Measurements from ENCODE around the gene ADAMTS19.

ADAMTS19 gene

DNA sequence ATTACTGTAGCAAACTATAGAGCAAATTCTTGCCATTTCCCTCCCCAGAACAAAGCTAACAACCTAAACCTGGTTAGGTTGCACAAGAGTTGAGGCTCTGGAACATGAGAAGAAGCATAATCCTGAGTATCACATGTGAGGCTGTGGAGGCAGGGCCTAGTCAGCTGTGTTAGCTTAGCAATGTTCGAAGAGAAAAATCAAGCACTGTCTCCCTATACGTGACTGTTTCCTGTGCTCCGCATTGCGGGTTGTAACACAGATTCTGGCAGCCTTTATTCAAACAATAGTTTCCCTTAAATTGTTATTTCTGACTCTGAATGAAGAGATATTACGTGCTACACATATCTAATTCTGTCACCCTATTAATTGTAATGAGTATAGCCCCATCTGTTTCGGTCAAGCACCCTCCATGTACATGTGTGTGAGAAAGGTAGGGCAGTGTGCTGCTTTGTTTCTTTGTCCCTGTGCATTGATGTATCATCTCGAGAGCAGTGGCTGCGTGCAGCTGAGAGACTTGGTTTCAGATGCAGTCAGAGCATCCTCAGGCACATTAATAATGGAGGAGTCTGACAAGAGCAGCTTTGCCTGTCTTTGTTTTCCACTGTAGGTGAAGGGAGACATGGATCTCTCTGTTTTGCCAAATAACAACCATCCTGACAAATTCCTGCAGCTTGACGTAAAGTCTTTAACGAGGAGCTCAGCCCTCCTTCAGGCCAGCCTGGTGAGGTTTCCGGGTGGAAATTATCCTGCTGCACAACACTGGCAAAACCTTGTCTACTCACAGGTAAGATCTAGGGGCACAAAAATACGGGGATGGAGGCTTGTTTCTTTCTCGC is 287.7 kb downstream of the ADAMTS19 start, which contains the start of gene MINAR2:
Gene MINAR2, plus strand, starts transcription at position 523 of the 836 bp plus-strand sequence. Its CDS starts 97 bp downstream, at position 620.
- H3K36me3 ChIP-seq: no peaks in the 10 kb centered on the region
- no peaks in the 10 kb centered on the region for H3K27me3 ChIP-seq
- no peak within 1 kb of the TSS for H3K27ac ChIP-seq
- no peaks in the 10 kb centered on the region for H3K9me3 ChIP-seq
- no peak within 1 kb of the TSS for H3K9ac ChIP-seq
- no peak within 1 kb of the TSS for H3K4me3 ChIP-seq
- H3K4me1 ChIP-seq: no peaks in the 10 kb centered on the region
- H3K4me2 ChIP-seq: no peak within 1 kb of the TSS
- no peak for TF ChIP-seq Cebpa-rat (IDR thresholded peaks at IDR 0.05)
- H4K20me1 ChIP-seq: no peaks in the 10 kb centered on the region

DNA sequence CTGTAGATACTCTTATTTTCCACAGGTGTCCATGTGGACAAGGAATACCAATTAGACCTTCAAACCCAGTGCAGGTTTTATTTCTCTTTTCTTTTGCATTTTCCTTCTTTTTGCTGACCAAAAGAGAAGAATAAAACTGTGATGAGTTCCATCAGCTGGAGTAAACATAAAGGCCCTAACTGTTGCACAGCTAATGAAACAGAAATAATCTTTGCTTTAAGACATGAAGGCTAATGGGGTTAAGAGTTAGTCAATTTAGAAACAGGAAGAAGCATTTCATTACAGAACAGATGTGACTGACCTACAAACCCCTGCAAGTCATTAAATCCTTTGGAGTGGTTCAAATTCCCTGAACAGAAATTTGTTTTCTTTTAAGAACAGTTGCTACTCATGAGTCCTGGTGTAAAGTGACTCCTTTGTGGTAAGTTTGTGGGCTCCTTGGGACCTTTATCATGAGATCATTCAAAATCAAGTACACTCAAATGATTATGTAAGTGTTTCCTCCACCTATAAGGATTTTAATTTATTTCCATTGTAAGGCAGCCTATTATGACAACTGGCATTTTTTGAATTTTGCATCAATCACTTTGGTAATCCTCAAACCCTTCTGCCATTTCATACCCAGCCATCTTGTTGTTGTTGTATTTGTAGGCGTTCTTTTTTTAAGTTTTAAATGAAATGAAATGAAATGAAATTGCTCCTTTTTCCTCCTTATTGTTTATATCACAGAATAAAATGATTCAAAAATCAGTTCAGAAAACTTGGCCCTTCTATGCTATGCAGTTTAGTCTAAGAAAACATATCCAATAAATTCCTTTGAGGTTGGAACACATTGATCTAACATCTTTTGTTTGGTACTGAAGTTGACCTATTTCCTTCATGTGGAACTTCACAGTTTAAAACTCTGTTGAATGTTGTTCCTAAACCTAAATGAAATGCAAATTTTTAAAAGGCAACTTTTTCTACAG is 289.1 kb downstream of the ADAMTS19 start:
- Histone ChIP-seq H3K36me3 (no peaks in the 10 kb centered on the region), H3K27me3 (no peaks in the 10 kb centered on the region), H3K4me3 (no peak overlapping the region), H3K9me3 (no peaks in the 10 kb centered on the region), H3K4me1 (no peaks in the 10 kb centered on the region), H3K27ac (no peak overlapping the region), H3K9ac (no peak overlapping the region), H4K20me1 (no peaks in the 10 kb centered on the region), H3K4me2 (no peak overlapping the region)
- no peak for TF ChIP-seq Cebpa-rat (IDR thresholded peaks at IDR 0.05)

DNA sequence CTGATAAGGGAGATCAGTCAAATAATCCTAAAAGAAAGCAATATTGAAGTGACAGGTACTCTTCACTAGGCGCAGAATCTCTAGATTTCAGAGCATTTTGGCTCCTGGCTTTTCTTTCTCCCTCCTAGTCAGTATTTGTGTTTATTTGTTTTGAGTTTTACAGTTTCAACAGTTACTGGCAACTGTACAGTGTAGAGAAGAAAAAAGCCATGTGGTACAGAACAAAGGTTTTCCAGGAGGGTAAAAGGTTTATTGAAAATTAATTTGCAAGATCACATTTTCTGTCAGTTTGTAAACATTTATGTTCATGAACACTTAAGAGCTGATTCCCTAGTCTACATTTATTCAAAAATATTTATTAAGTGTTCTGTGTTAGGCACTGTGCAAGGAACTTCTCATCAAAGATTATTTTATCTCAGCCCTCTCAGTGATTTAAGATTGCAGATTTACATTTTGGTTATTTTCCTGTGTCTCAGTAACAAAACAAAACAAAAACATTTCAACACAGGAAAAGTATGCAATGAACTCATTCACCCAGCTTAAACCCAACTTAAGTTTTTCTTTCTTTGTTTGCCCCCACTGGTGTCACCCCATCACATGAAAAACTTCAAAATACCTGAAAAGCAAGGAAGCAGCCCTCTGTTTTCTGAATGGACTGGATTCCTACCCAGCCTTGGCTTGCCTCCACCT is 300.7 kb downstream of the ADAMTS19 start:
- Histone ChIP-seq H4K20me1 (no peaks in the 10 kb centered on the region), H3K36me3 (no peaks in the 10 kb centered on the region), H3K4me1 (no peaks in the 10 kb centered on the region), H3K9me3 (no peaks in the 10 kb centered on the region), H3K9ac (no peak overlapping the region), H3K4me3 (no peak overlapping the region), H3K27ac (no peak overlapping the region), H3K4me2 (no peak overlapping the region), H3K27me3 (no peaks in the 10 kb centered on the region)
- no peak for TF ChIP-seq Cebpa-rat (IDR thresholded peaks at IDR 0.05)

DNA sequence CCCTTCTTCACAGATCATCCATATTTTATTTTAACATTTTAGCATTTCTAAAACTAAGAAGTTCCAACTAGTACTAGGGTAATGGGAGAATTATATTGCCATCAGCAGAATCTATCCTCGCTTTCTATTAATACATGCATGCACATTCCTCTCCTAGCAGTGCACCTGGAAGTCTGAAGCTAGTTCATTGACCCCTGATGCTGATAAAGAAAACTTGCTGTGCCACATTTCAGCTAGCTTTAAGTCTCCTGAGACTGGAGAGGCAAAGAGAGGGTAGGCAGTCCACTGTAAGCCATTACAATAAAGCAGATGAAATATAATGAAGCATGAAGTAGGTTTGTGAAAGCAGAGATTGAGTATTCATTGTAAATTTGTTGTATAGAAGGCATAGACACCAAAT is 303.6 kb downstream of the ADAMTS19 start:
- no peaks in the 10 kb centered on the region for H4K20me1 ChIP-seq
- no peak for TF ChIP-seq Cebpa-rat (IDR thresholded peaks at IDR 0.05)
- H3K9me3 ChIP-seq: no peaks in the 10 kb centered on the region
- no peaks in the 10 kb centered on the region for H3K4me1 ChIP-seq
- H3K27me3 ChIP-seq: no peaks in the 10 kb centered on the region
- no peak overlapping the region for H3K4me3 ChIP-seq
- no peaks in the 10 kb centered on the region for H3K36me3 ChIP-seq
- no peak overlapping the region for H3K27ac ChIP-seq
- no peak overlapping the region for H3K9ac ChIP-seq
- no peak overlapping the region for H3K4me2 ChIP-seq

- Histone ChIP-seq H3K27ac (no peak overlapping the region), H3K9ac (no peak overlapping the region), H3K36me3 (no peaks in the 10 kb centered on the region), H3K27me3 (no peaks in the 10 kb centered on the region), H3K4me1 (no peaks in the 10 kb centered on the region), H3K4me3 (no peak overlapping the region), H3K9me3 (no peaks in the 10 kb centered on the region), H3K4me2 (no peak overlapping the region), H4K20me1 (no peaks in the 10 kb centered on the region)
- no peak for TF ChIP-seq Cebpa-rat (IDR thresholded peaks at IDR 0.05)
Observed at GRCh38 chr5:129766798-129767197, 306.7 kb downstream of the ADAMTS19 start.

GRCh38 chr5:129767927-129768380 is 307.9 kb downstream of the ADAMTS19 start:
- Histone ChIP-seq H3K4me1 (no peaks in the 10 kb centered on the region), H3K4me2 (no peak overlapping the region), H3K27ac (no peak overlapping the region), H3K9me3 (no peaks in the 10 kb centered on the region), H3K27me3 (no peaks in the 10 kb centered on the region), H3K9ac (no peak overlapping the region), H3K4me3 (no peak overlapping the region), H3K36me3 (no peaks in the 10 kb centered on the region), H4K20me1 (no peaks in the 10 kb centered on the region)
- TF ChIP-seq Cebpa-rat (IDR thresholded peaks at IDR 0.05): no peak

- H3K36me3 ChIP-seq: no peaks in the 10 kb centered on the region
- no peaks in the 10 kb centered on the region for H3K9me3 ChIP-seq
- no peak overlapping the region for H3K27ac ChIP-seq
- TF ChIP-seq Cebpa-rat (IDR thresholded peaks at IDR 0.05): no peak
- no peak overlapping the region for H3K4me3 ChIP-seq
- no peak overlapping the region for H3K9ac ChIP-seq
- no peak overlapping the region for H3K4me2 ChIP-seq
- no peaks in the 10 kb centered on the region for H4K20me1 ChIP-seq
- H3K27me3 ChIP-seq: no peaks in the 10 kb centered on the region
- H3K4me1 ChIP-seq: no peaks in the 10 kb centered on the region
Observed at GRCh38 chr5:129768735-129769134, 308.6 kb downstream of the ADAMTS19 start.

DNA sequence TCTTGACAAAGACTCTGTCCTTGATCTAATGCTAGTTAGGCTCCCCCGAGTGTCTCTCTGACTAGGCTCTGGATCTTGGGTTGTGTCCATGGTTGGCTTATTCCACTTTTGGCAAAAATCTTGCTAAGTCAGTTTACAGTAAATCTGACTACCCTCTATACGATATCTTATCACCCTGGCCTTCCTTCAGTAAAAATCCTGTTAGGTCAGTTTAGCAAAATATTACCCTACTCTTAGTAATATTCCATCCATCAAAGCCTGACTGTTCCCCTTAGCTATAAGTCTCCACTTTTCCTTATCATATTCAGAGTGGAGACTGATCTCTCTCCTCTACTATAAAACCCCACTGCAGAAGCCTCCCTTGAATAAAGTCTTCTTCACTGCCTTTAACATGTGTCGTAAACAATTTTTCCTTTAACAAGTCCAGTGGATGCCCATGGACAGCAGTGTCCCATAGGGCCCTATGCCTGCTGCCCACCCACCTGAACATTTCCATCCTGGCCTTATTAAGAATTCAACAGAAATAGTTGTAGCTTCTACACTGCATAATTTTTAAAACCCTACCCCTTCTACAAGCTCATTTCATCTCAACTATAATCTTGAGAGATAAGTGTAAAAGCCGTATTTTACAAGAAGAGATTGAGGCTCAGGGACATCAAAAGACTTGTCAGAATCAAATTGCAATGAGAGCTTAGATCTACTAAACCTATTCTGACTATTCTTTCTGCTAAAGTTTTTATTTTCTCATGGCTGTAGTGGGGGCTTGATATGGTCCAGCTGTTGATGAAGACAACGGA is 310.1 kb downstream of the ADAMTS19 start:
- no peaks in the 10 kb centered on the region for H3K9me3 ChIP-seq
- no peak overlapping the region for H3K27ac ChIP-seq
- H3K4me3 ChIP-seq: no peak overlapping the region
- no peaks in the 10 kb centered on the region for H4K20me1 ChIP-seq
- TF ChIP-seq Cebpa-rat (IDR thresholded peaks at IDR 0.05): no peak
- H3K9ac ChIP-seq: no peak overlapping the region
- H3K27me3 ChIP-seq: no peaks in the 10 kb centered on the region
- no peaks in the 10 kb centered on the region for H3K4me1 ChIP-seq
- H3K4me2 ChIP-seq: no peak overlapping the region
- no peaks in the 10 kb centered on the region for H3K36me3 ChIP-seq
